Epithelial cell of esophagus (primary cell): ENCODE results near the gene SNRNP200.

Experiments used
- DNase-seq: peaks from one replicate; pipeline ENCODE4 v3.0.0; 2010; ENCODE audit warnings: low read depth
- H3K4me3 ChIP-seq: 2 replicates; pipeline ENCODE4 v1.5.1; 2011; ENCODE audit warnings: mild to moderate bottlenecking, low read length, control low read depth
- CTCF ChIP-seq: IDR thresholded peaks from 2 replicates; pipeline ENCODE4 v1.5.1; 2011; ENCODE audit warnings: low read depth, mild to moderate bottlenecking, low read length, control low read depth, inconsistent platforms; ENCODE audit not compliant: insufficient read depth; ENCODE audit errors: missing control alignments

Gene SNRNP200

GRCh38 chr2:96336104-96336775, 30.9 kb upstream of the SNRNP200 start:
- peak overlapping the region; percentile 91 for H3K4me3 ChIP-seq
- no peak for TF ChIP-seq CTCF
- no peak for DNase-seq

DNA sequence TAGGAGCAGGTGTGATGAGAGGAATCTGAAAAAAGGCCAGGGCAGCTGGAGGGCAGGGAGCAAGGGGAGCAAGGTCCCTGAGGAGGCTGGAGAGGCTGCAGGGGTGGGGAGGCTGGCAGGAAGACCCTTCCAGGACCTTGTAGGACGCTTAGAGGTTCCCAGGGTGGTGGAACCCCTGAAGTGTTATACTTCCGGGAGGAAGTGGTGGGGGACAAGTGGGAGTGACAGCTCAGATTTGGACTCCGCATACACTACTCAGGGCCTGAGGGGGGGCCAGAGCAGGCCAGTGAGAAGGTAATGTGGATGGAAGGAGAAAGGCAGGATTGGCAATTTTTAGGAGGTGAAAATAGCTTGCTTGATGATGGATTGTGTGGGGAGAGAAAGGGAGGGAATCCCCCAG, 28.4 kb upstream of the SNRNP200 start:
- DNase-seq: no peak
- TF ChIP-seq CTCF: no peak
- H3K4me3 ChIP-seq: no peak overlapping the region

- DNase-seq: peak; percentile 95
- TF ChIP-seq CTCF: no peak
- no peak overlapping the region for H3K4me3 ChIP-seq
Observed at GRCh38 chr2:96330407-96330806, 25.1 kb upstream of the SNRNP200 start.

- TF ChIP-seq CTCF: no peak
- H3K4me3 ChIP-seq: no peak overlapping the region
- no peak for DNase-seq
Observed at GRCh38 chr2:96329874-96330273, 24.5 kb upstream of the SNRNP200 start.

DNA sequence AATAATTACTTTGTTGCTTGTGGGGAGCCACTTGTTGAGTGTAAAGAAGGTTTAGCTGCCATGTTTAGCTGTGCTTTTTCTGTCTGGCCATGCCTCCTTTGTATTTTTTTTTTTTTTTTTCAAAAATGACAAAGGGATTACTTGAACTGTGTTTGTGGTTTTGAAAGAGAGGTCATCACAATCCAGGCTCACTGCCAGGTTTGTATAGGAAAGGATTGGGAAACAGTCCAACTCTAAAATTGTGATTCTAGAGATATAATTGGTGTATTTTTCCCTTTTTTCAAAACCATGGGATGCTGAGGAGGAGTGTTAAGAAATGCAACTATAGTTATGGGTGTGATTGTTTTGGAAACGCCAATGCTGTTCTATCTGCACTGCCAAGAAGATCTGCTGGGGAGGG, 24.1 kb upstream of the SNRNP200 start:
- DNase-seq: peak; percentile 77
- TF ChIP-seq CTCF: no peak
- H3K4me3 ChIP-seq: no peak overlapping the region

- no peak for DNase-seq
- TF ChIP-seq CTCF: no peak
- no peak overlapping the region for H3K4me3 ChIP-seq
Observed at GRCh38 chr2:96326990-96327820, 21.9 kb upstream of the SNRNP200 start.
